T-cell (primary cell): ENCODE data around the gene POMGNT2. TPM values are rescaled to one million over a fixed set of nuclear protein-coding genes. Genes with fewer than 3 reads are reported as not detected.
A peak's percentile ranks its signal among the peaks of the same experiment; 100 is the strongest.
"Not testable (repeated sequence)": the region's sequence is repeated elsewhere in the genome, so short reads cannot be mapped to it uniquely, and the experiment has no call there.

ENCODE experiments used
- ATAC-seq, 4 experiments: fragments of 200-7000 bp in 3 of 4; fragments of 150-1000 bp in 1 of 4; cut with Tn5 transposase; replicated peaks in 1 of 4; 1 replicate in 3 of 4; 2 replicates in 1 of 4; pipeline ENCODE4 v1.10.0; 2021; ENCODE audit warnings: moderate library complexity in 3 of 4, mild to moderate bottlenecking in 2 of 4, moderate number of reproducible peaks in 1 of 4
- CTCF ChIA-PET, 2 donors: fragments of 300-600 bp; sonication (Branson Sonifier 250); formaldehyde crosslinking; loops; one replicate each; lab custom pipeline; 2022; ENCODE audit warnings: antibody characterized with exemption in 2 of 2; lab: Charles Lee
- POLR2A ChIA-PET, 2 donors: fragments of 300-600 bp; sonication (Branson Sonifier 250); formaldehyde crosslinking; loops; one replicate each; lab custom pipeline; 2022; ENCODE audit warnings: antibody characterized with exemption in 2 of 2; lab: Charles Lee
- DNase-seq, 35 experiments: peaks; one replicate each; pipeline versions ENCODE4 v3.0.0 to v3.0.0-alpha.2; 2013 to 2023
- H3K27ac ChIP-seq: one replicate; pipeline ENCODE4 v1.5.1; 2013; ENCODE audit warnings: low read length
- H3K27me3 ChIP-seq, 2 experiments: replicated peaks in 1 of 2; 1 replicate in 1 of 2; 2 replicates in 1 of 2; pipeline versions ENCODE4 v1.6.1 to v1.7.0; 2013; ENCODE audit warnings: low read length in 1 of 2, mixed read lengths in 1 of 2; ENCODE audit not compliant: control insufficient read depth in 2 of 2, insufficient read depth in 2 of 2; ENCODE audit errors: extremely low read depth in 1 of 2
- H3K36me3 ChIP-seq, 2 donors: 1 replicate in 1 of 2; 2 replicates in 1 of 2; pipeline versions ENCODE4 v1.6.1 to v1.7.0; 2013; ENCODE audit warnings: low read length in 1 of 2; ENCODE audit not compliant: control insufficient read depth in 2 of 2, insufficient read depth in 1 of 2; ENCODE audit errors: extremely low read depth in 1 of 2
- H3K4me1 ChIP-seq, 2 experiments: 1 replicate in 1 of 2; 2 replicates in 1 of 2; pipeline versions ENCODE4 v1.6.1 to v1.7.0; 2013; ENCODE audit warnings: low read length in 2 of 2, mixed read lengths in 1 of 2; ENCODE audit not compliant: insufficient read depth in 2 of 2, control insufficient read depth in 1 of 2; ENCODE audit errors: extremely low read depth in 1 of 2
- H3K4me3 ChIP-seq, 2 donors: 1 replicate in 1 of 2; 2 replicates in 1 of 2; pipeline versions ENCODE4 v1.5.1 to v1.7.0; 2013; ENCODE audit warnings: mild to moderate bottlenecking in 2 of 2, low read length in 1 of 2, moderate library complexity in 1 of 2; ENCODE audit not compliant: control insufficient read depth in 1 of 2; ENCODE audit errors: extremely low read depth in 1 of 2
- H3K9me3 ChIP-seq: 2 replicates; pipeline ENCODE4 v1.7.0; 2013
- H3K27ac Mint-ChIP-seq, 2 donors: one replicate each; pipeline ENCODE4 v1.8.0; 2020 to 2021; ENCODE audit warnings: mild to moderate bottlenecking in 2 of 2, mixed read lengths in 2 of 2
- H3K27me3 Mint-ChIP-seq, 2 donors: one replicate each; pipeline ENCODE4 v1.8.0; 2021 to 2022; ENCODE audit warnings: mixed read lengths in 2 of 2
- H3K36me3 Mint-ChIP-seq: one replicate; pipeline ENCODE4 v1.8.0; 2021; ENCODE audit warnings: mixed read lengths
- H3K4me1 Mint-ChIP-seq, 3 donors: one replicate each; pipeline ENCODE4 v1.8.0; 2020 to 2022; ENCODE audit warnings: mixed read lengths in 3 of 3, mild to moderate bottlenecking in 1 of 3
- H3K4me3 Mint-ChIP-seq, 3 donors: one replicate each; pipeline ENCODE4 v1.8.0; 2020 to 2022; ENCODE audit warnings: mild to moderate bottlenecking in 3 of 3, mixed read lengths in 3 of 3, moderate library complexity in 3 of 3
- H3K9me3 Mint-ChIP-seq, 3 donors: one replicate each; pipeline ENCODE4 v1.8.0; 2020 to 2022; ENCODE audit warnings: mixed read lengths in 3 of 3
- WGBS: methylation state at CpG from one replicate; pipeline ENCODE4 v1.1.5; 2013; ENCODE audit warnings: missing lambda C conversion rate; ENCODE audit not compliant: insufficient coverage; 5-methylcytosine and 5-hydroxymethylcytosine counted together
- total RNA-seq, 35 experiments: library from RNA in 6 of 35; stranded (reverse) in 6 of 35; fragments of 120-200 nt in 1 of 35; gene quantifications; one replicate each; pipeline versions ENCODE4 v1.2.1 to v1.2.4 and lab custom pipeline; 2013 to 2026

The POMGNT2 gene
- total RNA-seq, 5 donors from 2014 or later (not counting 1 experiment from before 2014, with no cell fraction given): 4.6 to 6.3 (median 5.6) TPM

GRCh38 chr3:43070670-43071069 is 35.2 kb downstream of the POMGNT2 start:
- not testable (repeated sequence) for H3K9me3 ChIP-seq, H3K27me3 Mint-ChIP-seq, H3K4me1 ChIP-seq, H3K4me3 Mint-ChIP-seq, H3K36me3 ChIP-seq, H3K9me3 Mint-ChIP-seq, H3K27ac ChIP-seq, H3K4me3 ChIP-seq, DNase-seq, H3K36me3 Mint-ChIP-seq, H3K4me1 Mint-ChIP-seq, ATAC-seq, H3K27ac Mint-ChIP-seq
- ChIA-PET CTCF (interaction anchor here (1.4 to 2.0 kb wide), 2 partner anchors 108 to 109 kb away, joined by 8 to 17 read pairs; no protein-coding TSS in a partner anchor), POLR2A (interaction anchor here (0.6 kb wide), 2 partner anchors 16 to 91 kb away, joined by 3 to 4 read pairs; partner anchors contain the start of gene GASK1A (in 1 of the 2))
- no CpG with 5 or more reads among the region's 5 CpGs for WGBS
- H3K27me3 ChIP-seq: peaks cover 0 to 10% of the 10 kb centered on the region in 2 experiments

- no peaks in the 10 kb centered on the region for H3K36me3 ChIP-seq
- H3K4me3 Mint-ChIP-seq: no peak overlapping the region
- H3K27me3 Mint-ChIP-seq: no peaks in the 10 kb centered on the region
- no peak overlapping the region for H3K27ac Mint-ChIP-seq
- H3K4me1 ChIP-seq: peaks cover 12 to 14% of the 10 kb centered on the region in 2 experiments
- CTCF ChIA-PET: no interaction called here
- POLR2A ChIA-PET: no interaction called here
- H3K27ac ChIP-seq: no peak overlapping the region
- H3K4me3 ChIP-seq: no peak overlapping the region
- DNase-seq (no peak), ATAC-seq (no peak)
- WGBS: 76% methylated on average over 5 of the region's 5 CpGs
- no peaks in the 10 kb centered on the region for H3K9me3 ChIP-seq
- H3K27me3 ChIP-seq: peaks cover 0 to 6% of the 10 kb centered on the region in 2 experiments
- peaks cover 12 to 22% (median 20%) of the 10 kb centered on the region in 3 donors for H3K4me1 Mint-ChIP-seq
- H3K9me3 Mint-ChIP-seq: no peaks in the 10 kb centered on the region
- no peaks in the 10 kb centered on the region for H3K36me3 Mint-ChIP-seq
Observed at GRCh38 chr3:43063114-43063513, 42.8 kb downstream of the POMGNT2 start.

- no peak for ATAC-seq
- Mint-ChIP-seq H3K27me3 (no peaks in the 10 kb centered on the region), H3K4me3 (no peak overlapping the region), H3K9me3 (no peaks in the 10 kb centered on the region), H3K36me3 (no peaks in the 10 kb centered on the region), H3K27ac (no peak overlapping the region), H3K4me1 (peaks cover 12 to 22% (median 20%) of the 10 kb centered on the region in 3 donors)
- POLR2A ChIA-PET: no interaction called here
- no peak for DNase-seq
- no peak overlapping the region for H3K27ac ChIP-seq
- H3K27me3 ChIP-seq: peaks cover 0 to 6% of the 10 kb centered on the region in 2 experiments
- H3K36me3 ChIP-seq: no peaks in the 10 kb centered on the region
- peaks cover 12 to 14% of the 10 kb centered on the region in 2 experiments for H3K4me1 ChIP-seq
- no peak overlapping the region for H3K4me3 ChIP-seq
- 61% methylated on average over 3 of the region's 8 CpGs for whole genome bisulfite sequencing
- no peaks in the 10 kb centered on the region for H3K9me3 ChIP-seq
- CTCF ChIA-PET: no interaction called here
Observed at GRCh38 chr3:43062564-43063040, 43.3 kb downstream of the POMGNT2 start.

GRCh38 chr3:43062040-43062563 is 43.8 kb downstream of the POMGNT2 start:
- Mint-ChIP-seq H3K4me3 (no peak overlapping the region), H3K4me1 (peaks cover 12 to 22% (median 20%) of the 10 kb centered on the region in 3 donors), H3K27me3 (no peaks in the 10 kb centered on the region), H3K36me3 (no peaks in the 10 kb centered on the region), H3K9me3 (no peaks in the 10 kb centered on the region), H3K27ac (no peak overlapping the region)
- no peaks in the 10 kb centered on the region for H3K9me3 ChIP-seq
- no peaks in the 10 kb centered on the region for H3K36me3 ChIP-seq
- H3K4me3 ChIP-seq: no peak overlapping the region
- CTCF ChIA-PET: no interaction called here
- POLR2A ChIA-PET: no interaction called here
- peaks cover 0 to 6% of the 10 kb centered on the region in 2 experiments for H3K27me3 ChIP-seq
- H3K27ac ChIP-seq: no peak overlapping the region
- no peak for DNase-seq
- no peak for ATAC-seq
- WGBS: 100% methylated on average over 1 of the region's 5 CpGs
- peaks cover 12 to 14% of the 10 kb centered on the region in 2 experiments for H3K4me1 ChIP-seq

- ChIA-PET POLR2A (no interaction called here), CTCF (no interaction called here)
- 94% methylated on average over 3 of the region's 8 CpGs for WGBS
- H3K9me3 ChIP-seq: no peaks in the 10 kb centered on the region
- Mint-ChIP-seq H3K9me3 (no peaks in the 10 kb centered on the region), H3K27me3 (no peaks in the 10 kb centered on the region), H3K4me1 (peaks cover 12 to 22% (median 20%) of the 10 kb centered on the region in 3 donors), H3K4me3 (peak overlapping the region in 1 of 3 donors; percentile 40), H3K27ac (no peak overlapping the region), H3K36me3 (no peaks in the 10 kb centered on the region)
- no peak overlapping the region for H3K4me3 ChIP-seq
- peaks cover 12 to 14% of the 10 kb centered on the region in 2 experiments for H3K4me1 ChIP-seq
- no peak for DNase-seq
- H3K36me3 ChIP-seq: no peaks in the 10 kb centered on the region
- H3K27ac ChIP-seq: no peak overlapping the region
- no peak for ATAC-seq
- peaks cover 0 to 6% of the 10 kb centered on the region in 2 experiments for H3K27me3 ChIP-seq
Observed at GRCh38 chr3:43061101-43061895, 44.6 kb downstream of the POMGNT2 start.

- Histone ChIP-seq H3K4me1 (peaks cover 12 to 14% of the 10 kb centered on the region in 2 experiments), H3K27me3 (peaks cover 0 to 6% of the 10 kb centered on the region in 2 experiments), H3K27ac (no peak overlapping the region), H3K36me3 (no peaks in the 10 kb centered on the region), H3K4me3 (no peak overlapping the region), H3K9me3 (no peaks in the 10 kb centered on the region)
- peaks cover 0 to under 1% of the 10 kb centered on the region in 2 donors for H3K27me3 Mint-ChIP-seq
- H3K9me3 Mint-ChIP-seq: no peaks in the 10 kb centered on the region
- ChIA-PET CTCF (no interaction called here), POLR2A (interaction anchor here (0.6 to 0.7 kb wide), 2 partner anchors 32 to 120 kb away, joined by 3 to 4 read pairs; no protein-coding TSS in a partner anchor)
- no peak overlapping the region for H3K27ac Mint-ChIP-seq
- peaks cover 12 to 22% (median 20%) of the 10 kb centered on the region in 3 donors for H3K4me1 Mint-ChIP-seq
- H3K4me3 Mint-ChIP-seq: no peak overlapping the region
- DNase-seq (no peak), ATAC-seq (no peak)
- no CpG with 5 or more reads among the region's 1 CpG for WGBS
- H3K36me3 Mint-ChIP-seq: no peaks in the 10 kb centered on the region
Observed at GRCh38 chr3:43059456-43059855, 46.4 kb downstream of the POMGNT2 start.
